Right lobe of liver (tissue), 6 donors: ENCODE measurements around the gene COL6A5. TPM values are rescaled to one million over a fixed set of nuclear protein-coding genes. Genes with fewer than 3 reads are reported as not detected.

ENCODE experiments used
- ATAC-seq, 4 donors: fragments of 200-7000 bp; cut with Tn5 transposase; one replicate each; pipeline ENCODE4 v1.9.1; 2020; ENCODE audit warnings: mild to moderate bottlenecking in 4 of 4, moderate library complexity in 4 of 4
- DNase-seq, 3 donors: peaks; one replicate each; pipeline ENCODE4 v3.0.0-alpha.2; 2020
- H3K27ac ChIP-seq, 3 donors: fragments of 200-600 bp; one replicate each; pipeline ENCODE4 v1.8.0; 2022
- H3K27me3 ChIP-seq, 2 donors: fragments of 200-600 bp; one replicate each; pipeline ENCODE4 v1.8.0; 2022
- H3K36me3 ChIP-seq, 4 donors: fragments of 200-600 bp; sonication (generic) in 1 of 4; one replicate each; pipeline versions ENCODE4 v1.5.1 to v1.8.0; 2017 to 2022; ENCODE audit warnings: control low read depth in 1 of 4
- H3K4me1 ChIP-seq, 4 donors: fragments of 200-600 bp; sonication (generic) in 1 of 4; one replicate each; pipeline versions ENCODE4 v1.5.1 to v1.8.0; 2017 to 2022; ENCODE audit warnings: control low read depth in 1 of 4
- H3K4me3 ChIP-seq, 3 donors: fragments of 200-600 bp; one replicate each; pipeline ENCODE4 v1.8.0; 2022
- H3K9me3 ChIP-seq, 4 donors: fragments of 200-600 bp; sonication (generic) in 1 of 4; one replicate each; pipeline versions ENCODE4 v1.5.1 to v1.8.0; 2017 to 2022; ENCODE audit warnings: control low read depth in 1 of 4
- CTCF ChIP-seq, 4 donors: fragments of 200-600 bp in 3 of 4; fragments of 450-650 bp in 1 of 4; IDR thresholded peaks; one replicate each; pipeline versions ENCODE4 v1.5.1 to v1.8.0; 2016 to 2022; ENCODE audit warnings: antibody characterized with exemption in 4 of 4, mild to moderate bottlenecking in 2 of 4
- POLR2A ChIP-seq: fragments of 450-650 bp; IDR thresholded peaks from one replicate; pipeline ENCODE4 v1.6.1; 2017; ENCODE audit warnings: antibody characterized with exemption, mild to moderate bottlenecking
- WGBS: methylation state at CpG from one replicate; pipeline ENCODE4 v1.1.6; 2018; ENCODE audit warnings: low coverage, low lambda C conversion rate; ENCODE audit not compliant: insufficient coverage; ENCODE audit errors: missing lambda C conversion rate; 5-methylcytosine and 5-hydroxymethylcytosine counted together
- intact Hi-C, 2 donors: fragments of 100-400 bp; cut with DNase I; formaldehyde crosslinking; loops; one replicate each; pipeline versions ENCODE4 v1.11.2 to v1.14.1; 2022
- total RNA-seq, 6 experiments: library from RNA; depleted of rRNA in 2 of 6; stranded (reverse); fragments of >200 nt in 2 of 6; fragmentation: NEBNext Ultra II Directional in 3 of 6; extraction: Animal tissue kit (Norgen Biotek cat#: 25700) in 3 of 6; gene quantifications; one replicate each; pipeline versions ENCODE4 v1.1.0 to v1.2.4, GENCODE V29; 2016 to 2023
- donor health status: DM: no; HTN: yes; CAD: no.
- donor health status: DM: no; HTN: no; CAD: no.
- donor health status: DM: no; HTN: no; CAD: no.
- donor health status: DM: no; HTN: yes; CAD: no.
- donor health status: DM: no; HTN: yes; CAD: no.

The COL6A5 gene
- total RNA-seq, 6 experiments from 2014 or later: not detected

- H3K27me3 ChIP-seq: no peaks in the 10 kb centered on the region
- intact Hi-C loops: no loop called here
- no peak overlapping the region for H3K27ac ChIP-seq
- TF ChIP-seq POLR2A (no peak), CTCF (IDR thresholded peaks at IDR 0.05) (no peak)
- H3K4me1 ChIP-seq: no peaks in the 10 kb centered on the region
- no peaks in the 10 kb centered on the region for H3K9me3 ChIP-seq
- ATAC-seq (no peak), DNase-seq (no peak)
- WGBS: 47% methylated on average over 2 of the region's 3 CpGs
- no peak overlapping the region for H3K4me3 ChIP-seq
- no peaks in the 10 kb centered on the region for H3K36me3 ChIP-seq
Observed at GRCh38 chr3:130383424-130383823, 38.0 kb downstream of the COL6A5 start.

GRCh38 chr3:130384476-130385025 lies 39.1 kb downstream of the COL6A5 start:
- Histone ChIP-seq H3K4me1 (no peaks in the 10 kb centered on the region), H3K36me3 (no peaks in the 10 kb centered on the region), H3K27me3 (no peaks in the 10 kb centered on the region), H3K4me3 (no peak overlapping the region), H3K9me3 (no peaks in the 10 kb centered on the region), H3K27ac (no peak overlapping the region)
- DNase-seq: no peak
- WGBS: 48% methylated on average over 3 of the region's 3 CpGs
- ATAC-seq: no peak
- TF ChIP-seq POLR2A (no peak), CTCF (IDR thresholded peaks at IDR 0.05) (no peak)
- intact Hi-C loops: no loop called here

DNA sequence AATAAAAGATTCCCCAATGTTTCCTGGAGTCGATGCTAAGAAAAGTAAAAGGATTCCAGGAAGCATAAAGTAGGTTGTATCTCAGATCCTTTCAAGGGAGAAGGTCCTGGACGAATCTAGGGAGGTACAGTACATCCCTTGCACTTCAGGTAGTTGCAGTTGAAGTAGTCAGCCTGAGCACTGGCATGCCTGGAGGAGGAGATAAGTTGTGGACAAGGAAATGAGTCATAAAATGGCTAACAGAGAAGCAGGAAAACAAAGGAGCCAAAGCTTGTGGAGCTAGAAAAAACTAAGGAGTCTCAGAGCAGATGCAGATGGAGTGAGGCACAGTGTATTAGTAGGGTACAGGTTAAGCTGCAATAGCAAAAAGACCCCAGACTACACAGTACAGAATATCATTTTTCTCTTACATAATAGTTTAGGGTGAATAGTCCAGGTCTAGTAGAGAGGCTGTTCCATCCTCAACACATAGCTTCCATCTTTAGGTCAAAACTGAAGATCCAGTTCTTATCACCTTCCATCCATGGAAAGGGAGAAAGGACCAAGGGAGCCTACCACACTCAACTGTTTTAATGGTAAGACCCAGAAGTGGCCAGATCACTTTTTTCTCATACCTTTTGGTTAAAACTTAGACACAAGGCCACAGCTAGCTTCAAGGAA lies 41.3 kb downstream of the COL6A5 start:
- H3K27ac ChIP-seq: no peak overlapping the region

GRCh38 chr3:130389743-130390478 lies 44.4 kb downstream of the COL6A5 start:
- ATAC-seq: no peak
- TF ChIP-seq POLR2A (no peak), CTCF (IDR thresholded peaks at IDR 0.05) (no peak)
- H3K36me3 ChIP-seq: no peaks in the 10 kb centered on the region
- H3K4me3 ChIP-seq: no peak overlapping the region
- H3K27me3 ChIP-seq: no peaks in the 10 kb centered on the region
- no peak overlapping the region for H3K27ac ChIP-seq
- intact Hi-C loops: no loop called here
- H3K9me3 ChIP-seq: no peaks in the 10 kb centered on the region
- no peaks in the 10 kb centered on the region for H3K4me1 ChIP-seq
- no peak for DNase-seq
- WGBS: 39% methylated on average over 1 of the region's 1 CpG

More for the DNA sequence above, 41.3 kb downstream of the COL6A5 start:
- DNase-seq (no peak), ATAC-seq (no peak)
- H3K4me1 ChIP-seq: no peaks in the 10 kb centered on the region
- H3K9me3 ChIP-seq: no peaks in the 10 kb centered on the region
- no peak for TF ChIP-seq CTCF (IDR thresholded peaks at IDR 0.05)
- TF ChIP-seq POLR2A: no peak
- intact Hi-C loops: no loop called here
- WGBS: 30% methylated on average over 2 of the region's 2 CpGs
- no peaks in the 10 kb centered on the region for H3K36me3 ChIP-seq
- H3K27me3 ChIP-seq: no peaks in the 10 kb centered on the region
- no peak overlapping the region for H3K4me3 ChIP-seq
